ENCODE data around the gene CD274.
"Not testable (repeated sequence)": the region's sequence is repeated elsewhere in the genome, so short reads cannot be mapped to it uniquely, and the experiment has no call there.

CD274 gene

GRCh38 chr9:5460157-5460556 is 9.8 kb downstream of the CD274 start:
- FAIRE-seq, result peak; percentile 75
- TF ChIP-seq TAF1 (IDR thresholded peaks at IDR 0.05; ENCODE audit: low read depth, low read length), result no peak
- no peak for DNase-seq (ENCODE audit: insufficient read length, low spot score)

GRCh38 chr9:5464831-5465330 is 14.5 kb downstream of the CD274 start:
- FAIRE-seq; DNase-seq (ENCODE audit: insufficient read length, low spot score): not testable (repeated sequence)
- TF ChIP-seq SPI1 (IDR thresholded peaks at IDR 0.05; ENCODE audit: low read depth, low read length) (peak; percentile 66; the same call in 1 of the 2 replicates), POLR2A (IDR thresholded peaks at IDR 0.05; ENCODE audit: low read depth, low read length) (0 out of 2 replicates have a peak, but pooled peaks have one; percentile 4)

GRCh38 chr9:5466005-5466404 is 15.7 kb downstream of the CD274 start:
- no peak for TF ChIP-seq TAF1 (IDR thresholded peaks at IDR 0.05; ENCODE audit: low read depth, low read length)
- TF ChIP-seq POLR2AphosphoS5 (IDR thresholded peaks at IDR 0.05; ENCODE audit: low read depth, low read length), result no peak
- no peak for TF ChIP-seq POU2F2 (IDR thresholded peaks at IDR 0.05; ENCODE audit: low read depth, low read length)
- DNase-seq (ENCODE audit: insufficient read length, low spot score), result no peak
- FAIRE-seq, result peak; percentile 20

- DNase-seq (ENCODE audit: insufficient read length, low spot score) (no peak), FAIRE-seq (no peak)
- TF ChIP-seq POLR2A (IDR thresholded peaks at IDR 0.05; ENCODE audit: low read depth, low read length) (no peak), SPI1 (IDR thresholded peaks at IDR 0.05; ENCODE audit: low read depth, low read length) (no peak), PAX5 (IDR thresholded peaks at IDR 0.05; ENCODE audit: insufficient read depth, low read length, severe bottlenecking) (no peak), POLR2AphosphoS5 (IDR thresholded peaks at IDR 0.05; ENCODE audit: low read depth, low read length) (no peak), TAF1 (IDR thresholded peaks at IDR 0.05; ENCODE audit: low read depth, low read length) (no peak), POU2F2 (IDR thresholded peaks at IDR 0.05; ENCODE audit: low read depth, low read length) (no peak)
These were observed 16.4 kb downstream of the CD274 start for GRCh38 chr9:5466766-5467165.

- FAIRE-seq (no peak), DNase-seq (ENCODE audit: insufficient read length, low spot score) (no peak)
- TF ChIP-seq TAF1 (IDR thresholded peaks at IDR 0.05; ENCODE audit: low read depth, low read length), result no peak
- no peak for TF ChIP-seq POLR2AphosphoS5 (IDR thresholded peaks at IDR 0.05; ENCODE audit: low read depth, low read length)
These were observed 18.5 kb downstream of the CD274 start for GRCh38 chr9:5468850-5469249.

GRCh38 chr9:5470122-5470521 is 19.8 kb downstream of the CD274 start:
- no peak for TF ChIP-seq POU2F2 (IDR thresholded peaks at IDR 0.05; ENCODE audit: low read depth, low read length)
- no peak for TF ChIP-seq SPI1 (IDR thresholded peaks at IDR 0.05; ENCODE audit: low read depth, low read length)
- no peak for TF ChIP-seq POLR2AphosphoS5 (IDR thresholded peaks at IDR 0.05; ENCODE audit: low read depth, low read length)
- TF ChIP-seq POLR2A (IDR thresholded peaks at IDR 0.05; ENCODE audit: low read depth, low read length), result peak; percentile 44; the same call in 1 of the 2 replicates
- DNase-seq (ENCODE audit: insufficient read length, low spot score) (no peak), FAIRE-seq (peak; percentile 75)

GRCh38 chr9:5470816-5471215 is 20.5 kb downstream of the CD274 start:
- DNase-seq (ENCODE audit: insufficient read length, low spot score) (no peak), FAIRE-seq (no peak)
- no peak for TF ChIP-seq POLR2A (IDR thresholded peaks at IDR 0.05; ENCODE audit: low read depth, low read length)
- TF ChIP-seq SPI1 (IDR thresholded peaks at IDR 0.05; ENCODE audit: low read depth, low read length), result no peak
- no peak for TF ChIP-seq PAX5 (IDR thresholded peaks at IDR 0.05; ENCODE audit: insufficient read depth, low read length, severe bottlenecking)
- no peak for TF ChIP-seq POU2F2 (IDR thresholded peaks at IDR 0.05; ENCODE audit: low read depth, low read length)
- TF ChIP-seq TAF1 (IDR thresholded peaks at IDR 0.05; ENCODE audit: low read depth, low read length), result no peak
- no peak for TF ChIP-seq POLR2AphosphoS5 (IDR thresholded peaks at IDR 0.05; ENCODE audit: low read depth, low read length)

GRCh38 chr9:5475611-5476010 is 25.3 kb downstream of the CD274 start:
- FAIRE-seq; DNase-seq (ENCODE audit: insufficient read length, low spot score): not testable (repeated sequence)

- FAIRE-seq (peak; percentile 72), DNase-seq (ENCODE audit: insufficient read length, low spot score) (no peak)
- TF ChIP-seq TAF1 (IDR thresholded peaks at IDR 0.05; ENCODE audit: low read depth, low read length), result no peak
- TF ChIP-seq POLR2AphosphoS5 (IDR thresholded peaks at IDR 0.05; ENCODE audit: low read depth, low read length), result no peak
- no peak for TF ChIP-seq SPI1 (IDR thresholded peaks at IDR 0.05; ENCODE audit: low read depth, low read length)
- no peak for TF ChIP-seq POU2F2 (IDR thresholded peaks at IDR 0.05; ENCODE audit: low read depth, low read length)
- no peak for TF ChIP-seq PAX5 (IDR thresholded peaks at IDR 0.05; ENCODE audit: insufficient read depth, low read length, severe bottlenecking)
- no peak for TF ChIP-seq POLR2A (IDR thresholded peaks at IDR 0.05; ENCODE audit: low read depth, low read length)
These were observed 27.9 kb downstream of the CD274 start for GRCh38 chr9:5478206-5478605.

GRCh38 chr9:5479994-5480694 is 29.8 kb downstream of the CD274 start:
- DNase-seq (ENCODE audit: insufficient read length, low spot score) (no peak), FAIRE-seq (peak; percentile 69)
- TF ChIP-seq PAX5 (IDR thresholded peaks at IDR 0.05; ENCODE audit: insufficient read depth, low read length, severe bottlenecking), result no peak
- no peak for TF ChIP-seq POLR2AphosphoS5 (IDR thresholded peaks at IDR 0.05; ENCODE audit: low read depth, low read length)
- no peak for TF ChIP-seq TAF1 (IDR thresholded peaks at IDR 0.05; ENCODE audit: low read depth, low read length)
- no peak for TF ChIP-seq POU2F2 (IDR thresholded peaks at IDR 0.05; ENCODE audit: low read depth, low read length)
- TF ChIP-seq SPI1 (IDR thresholded peaks at IDR 0.05; ENCODE audit: low read depth, low read length), result no peak
- TF ChIP-seq POLR2A (IDR thresholded peaks at IDR 0.05; ENCODE audit: low read depth, low read length), result no peak

- FAIRE-seq (no peak), DNase-seq (ENCODE audit: insufficient read length, low spot score) (no peak)
- TF ChIP-seq POLR2AphosphoS5 (IDR thresholded peaks at IDR 0.05; ENCODE audit: low read depth, low read length) (no peak), POU2F2 (IDR thresholded peaks at IDR 0.05; ENCODE audit: low read depth, low read length) (no peak), TAF1 (IDR thresholded peaks at IDR 0.05; ENCODE audit: low read depth, low read length) (no peak), PAX5 (IDR thresholded peaks at IDR 0.05; ENCODE audit: insufficient read depth, low read length, severe bottlenecking) (no peak), SPI1 (IDR thresholded peaks at IDR 0.05; ENCODE audit: low read depth, low read length) (no peak)
These were observed 30.6 kb downstream of the CD274 start for GRCh38 chr9:5480919-5481318.
